GM10266 (cell line): ENCODE data around the gene DAB1.

Source experiments
- DNase-seq: peaks from one replicate; pipeline ENCODE4 v3.0.0; 2012; ENCODE audit errors: extremely low spot score
- CTCF ChIP-seq: IDR thresholded peaks from 2 replicates; pipeline ENCODE4 v1.5.1; 2012; ENCODE audit warnings: mild to moderate bottlenecking, low read depth; ENCODE audit not compliant: control insufficient read depth, insufficient read depth; ENCODE audit errors: missing control alignments

The DAB1 gene

GRCh38 chr1:57302812-57303596 is 120.9 kb downstream of the DAB1 start:
- no peak for TF ChIP-seq CTCF
- DNase-seq: no peak

GRCh38 chr1:57300186-57300585 is 123.7 kb downstream of the DAB1 start:
- DNase-seq: no peak

DNA sequence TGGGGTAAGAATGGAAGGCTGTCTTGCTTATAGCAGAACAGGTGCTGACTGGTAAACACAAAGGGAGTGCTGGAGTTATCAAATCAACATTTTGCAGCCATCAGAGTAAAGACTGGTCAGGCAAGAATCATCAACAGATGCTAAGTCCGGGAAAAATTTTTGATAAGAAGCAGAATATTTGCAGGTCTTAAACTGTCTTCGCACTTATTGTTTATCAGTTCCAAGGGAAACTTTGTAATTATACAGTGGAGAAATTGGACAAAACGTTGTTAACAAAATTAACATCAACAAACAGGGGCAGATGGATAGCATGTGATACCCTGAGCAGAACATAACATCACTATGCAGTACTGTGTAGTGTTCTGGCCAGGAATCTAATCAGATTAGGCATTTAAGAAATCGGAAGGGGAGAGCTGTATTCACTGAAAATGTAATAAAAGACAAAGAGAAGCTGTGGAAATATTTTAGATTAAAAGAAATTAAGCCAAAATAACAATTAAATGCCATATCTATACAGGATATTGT is 127.1 kb downstream of the DAB1 start:
- DNase-seq: no peak
- TF ChIP-seq CTCF: no peak

More at GRCh38 chr1:57300186-57300585, 123.7 kb downstream of the DAB1 start:
- no peak for TF ChIP-seq CTCF

GRCh38 chr1:57295326-57295725 is 128.5 kb downstream of the DAB1 start:
- no peak for DNase-seq
- no peak for TF ChIP-seq CTCF

- TF ChIP-seq CTCF: no peak
- no peak for DNase-seq
Measured at GRCh38 chr1:57294177-57294576, 129.7 kb downstream of the DAB1 start.

GRCh38 chr1:57293214-57293613 is 130.6 kb downstream of the DAB1 start:
- no peak for DNase-seq
- TF ChIP-seq CTCF: no peak

GRCh38 chr1:57289781-57290180 is 134.1 kb downstream of the DAB1 start:
- no peak for TF ChIP-seq CTCF

More at GRCh38 chr1:57289781-57290180, 134.1 kb downstream of the DAB1 start:
- DNase-seq: no peak
